GM12875 (cell line): ENCODE results near the gene TMEM59.

Experiments
- H3K4me3 ChIP-seq: one replicate; pipeline ENCODE4 v1.5.1; 2011; ENCODE audit warnings: low read depth, low read length, control low read depth
- CTCF ChIP-seq: IDR thresholded peaks from 2 replicates; pipeline ENCODE4 v1.5.1; 2011; ENCODE audit warnings: low read depth, mild to moderate bottlenecking, control low read depth, inconsistent platforms, low read length, moderate library complexity, borderline replicate concordance; ENCODE audit not compliant: insufficient read depth

Gene TMEM59

DNA sequence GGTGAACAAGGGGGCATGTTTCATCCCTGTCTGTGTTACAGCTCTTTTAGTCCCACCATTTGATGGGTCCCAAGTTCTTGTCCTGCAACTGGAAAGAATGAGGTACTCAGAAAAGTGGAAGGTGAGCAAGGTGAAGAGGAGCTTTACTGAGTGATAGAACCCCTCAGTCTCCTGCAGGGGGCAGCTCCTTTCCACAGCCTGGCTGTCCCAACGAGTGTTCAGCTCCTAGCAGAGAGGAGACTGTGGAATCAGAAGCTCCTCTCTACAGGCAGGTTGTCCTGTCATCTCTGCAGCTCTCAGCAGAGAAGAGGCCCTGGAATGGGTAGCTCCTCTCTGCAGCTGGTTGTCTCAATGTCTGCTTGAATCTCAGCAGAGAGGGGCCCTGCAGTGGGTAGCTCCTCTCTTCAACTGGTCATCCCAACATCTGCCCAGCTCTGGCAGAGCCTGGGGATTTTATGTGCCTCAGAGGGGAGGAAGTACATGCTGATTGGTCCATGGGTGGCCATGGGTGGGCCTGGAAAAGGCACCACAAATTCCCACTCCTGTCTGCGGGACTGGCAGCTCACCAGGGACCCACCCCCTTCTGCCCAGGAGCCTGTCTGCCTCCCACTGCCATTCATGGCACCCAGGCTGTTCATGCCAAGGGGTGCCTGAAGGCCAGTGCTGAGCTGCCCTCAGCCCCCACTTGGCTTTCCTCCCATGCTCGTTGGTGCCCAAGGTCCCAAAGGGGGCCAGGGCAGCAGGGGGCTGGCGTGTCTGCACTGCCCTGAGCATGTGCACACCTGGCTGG lies 60.7 kb downstream of the TMEM59 start:
- no peak overlapping the region for H3K4me3 ChIP-seq
- no peak for TF ChIP-seq CTCF

GRCh38 chr1:53987880-53988279 lies 65.1 kb downstream of the TMEM59 start:
- H3K4me3 ChIP-seq = no peak overlapping the region
- TF ChIP-seq CTCF = no peak

- no peak overlapping the region for H3K4me3 ChIP-seq
- TF ChIP-seq CTCF = no peak
Observed at GRCh38 chr1:53986458-53986857, 66.5 kb downstream of the TMEM59 start.

GRCh38 chr1:53984726-53985125 lies 68.3 kb downstream of the TMEM59 start:
- no peak for TF ChIP-seq CTCF
- H3K4me3 ChIP-seq = no peak overlapping the region

DNA sequence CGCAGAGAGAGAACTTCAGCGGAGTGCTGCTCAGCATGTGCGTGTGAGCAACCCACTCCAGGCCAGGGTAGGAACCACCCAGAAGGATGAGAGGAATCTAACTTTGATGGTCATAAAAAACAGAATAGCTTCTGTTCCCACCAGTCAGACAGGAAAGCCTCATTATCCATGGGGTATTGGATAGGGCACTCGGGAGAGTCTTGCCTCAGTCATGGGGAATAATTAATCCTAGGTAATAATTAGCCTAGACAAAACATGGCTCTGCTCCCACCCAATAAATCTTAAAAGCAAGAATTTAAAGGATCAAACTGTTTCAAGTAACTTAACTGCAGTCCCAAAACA lies 70.3 kb downstream of the TMEM59 start:
- no peak for TF ChIP-seq CTCF
- H3K4me3 ChIP-seq = no peak overlapping the region

GRCh38 chr1:53982034-53982762 lies 70.8 kb downstream of the TMEM59 start:
- H3K4me3 ChIP-seq = no peak overlapping the region
- no peak for TF ChIP-seq CTCF

- TF ChIP-seq CTCF = no peak
- no peak overlapping the region for H3K4me3 ChIP-seq
Observed at GRCh38 chr1:53981220-53981619, 71.8 kb downstream of the TMEM59 start.
